Stimulated activated CD8-positive, alpha-beta memory T cell treated with anti-CD3 and anti-CD28 coated beads, Interleukin-12 subunit alpha, Interleukin-12 subunit beta, amount 100 ng/mL, for 1 hour (primary cell): ENCODE results near the gene TMEM176A.
A peak's percentile ranks its signal among the peaks of the same experiment; 100 is the strongest.
"Not testable (repeated sequence)": the region's sequence is repeated elsewhere in the genome, so short reads cannot be mapped to it uniquely, and the experiment has no call there.

Source experiments
- DNase-seq: peaks from one replicate; pipeline ENCODE4 v3.0.0-alpha.2; 2020; ENCODE audit warnings: low read depth

Gene TMEM176A, protein sequence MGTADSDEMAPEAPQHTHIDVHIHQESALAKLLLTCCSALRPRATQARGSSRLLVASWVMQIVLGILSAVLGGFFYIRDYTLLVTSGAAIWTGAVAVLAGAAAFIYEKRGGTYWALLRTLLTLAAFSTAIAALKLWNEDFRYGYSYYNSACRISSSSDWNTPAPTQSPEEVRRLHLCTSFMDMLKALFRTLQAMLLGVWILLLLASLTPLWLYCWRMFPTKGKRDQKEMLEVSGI

DNA sequence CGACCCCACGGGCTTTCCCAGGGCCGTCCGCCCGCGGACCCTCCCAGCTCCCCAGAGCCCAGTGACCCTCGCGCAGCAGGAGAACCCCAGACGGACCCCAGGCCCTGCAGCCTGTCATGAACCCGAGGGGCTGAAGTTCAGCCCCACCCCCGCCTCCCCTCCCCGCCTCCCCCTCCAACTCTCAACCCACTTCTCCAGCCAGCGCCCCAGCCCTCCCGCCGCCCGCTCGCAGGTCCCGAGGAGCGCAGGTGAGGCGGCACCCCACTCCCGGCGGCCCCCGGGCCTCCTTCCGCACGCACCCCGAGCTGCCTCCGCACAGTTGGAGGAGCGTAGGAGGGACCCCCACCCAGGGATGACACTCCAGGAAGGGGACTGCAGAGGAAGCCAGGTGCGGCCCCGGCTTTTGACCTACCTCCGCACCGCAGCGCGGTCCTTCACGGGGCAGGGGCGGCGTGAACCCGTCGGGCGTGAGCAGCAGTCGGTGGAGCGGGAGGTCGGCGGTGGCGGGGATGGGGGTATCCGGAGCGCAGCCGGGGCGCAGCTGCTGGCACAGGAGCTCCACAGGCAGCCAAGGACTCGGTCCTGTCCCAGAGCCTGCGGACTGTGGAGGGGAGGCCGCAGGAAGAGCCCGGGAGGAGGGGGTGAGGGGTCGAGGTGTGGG, at the start of gene TMEM176A:
Gene TMEM176A (plus strand): TSS at position 189 of the 661 bp plus-strand sequence. CDS start 782 bp downstream, outside the sequence.
- no peak for DNase-seq

DNA sequence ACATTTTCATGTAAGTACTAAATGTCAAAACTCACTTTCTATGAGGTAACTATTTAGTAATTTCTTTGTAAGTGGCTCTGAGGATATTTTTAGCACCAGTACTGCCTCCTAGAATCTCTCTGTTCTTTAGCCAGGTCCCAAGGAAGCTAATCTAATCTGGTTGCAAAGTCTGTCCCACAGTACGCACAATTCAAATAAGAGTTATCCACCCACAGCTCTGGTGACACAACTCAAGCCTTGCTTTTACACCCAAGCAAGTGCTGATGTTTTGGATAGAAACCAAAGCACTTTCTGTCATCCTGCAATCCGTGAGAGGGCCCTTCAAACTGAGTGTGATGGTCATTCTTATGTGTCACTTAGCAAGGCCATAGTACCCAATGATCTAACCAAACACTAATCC, 48.9 kb upstream of the TMEM176A start:
- DNase-seq: no peak

- no peak for DNase-seq
Measured at GRCh38 chr7:150753239-150753638, 47.3 kb upstream of the TMEM176A start.

DNA sequence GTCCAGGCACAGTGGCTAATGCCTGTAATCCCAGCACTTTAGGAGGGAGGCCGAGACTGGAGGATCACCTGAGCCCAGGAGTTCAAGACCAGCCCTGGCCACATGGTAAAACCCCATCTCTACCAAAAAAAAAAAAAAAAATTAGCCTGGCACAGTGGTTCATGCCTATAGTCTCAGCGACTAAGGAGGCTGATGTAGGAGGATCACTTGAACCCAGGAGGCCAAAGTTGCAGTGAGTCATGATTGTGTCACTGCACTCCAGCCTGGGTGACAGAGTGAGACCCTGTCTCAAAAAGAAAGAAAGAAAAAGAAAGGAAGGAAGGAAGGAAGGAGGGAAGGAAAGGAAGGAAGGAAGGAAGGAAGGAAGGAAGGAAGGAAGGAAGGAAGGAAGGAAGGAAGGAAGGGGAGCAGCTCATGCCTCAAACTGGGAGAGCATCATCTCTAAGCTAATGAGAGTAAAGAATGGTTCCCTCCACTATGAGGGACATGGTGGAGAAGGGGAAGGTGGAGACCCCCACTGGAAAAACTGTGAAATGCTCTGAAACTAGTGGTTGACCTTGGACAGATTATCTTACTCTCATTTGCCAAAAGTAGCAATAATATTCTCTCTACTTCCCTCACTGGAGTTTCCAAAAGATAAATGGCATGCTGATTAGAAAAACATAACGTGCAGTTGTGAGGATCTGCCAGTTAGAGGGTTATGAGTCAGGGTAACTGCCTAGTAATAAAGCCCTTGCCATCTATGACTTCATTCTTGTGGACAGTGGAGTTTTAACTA, 46.6 kb upstream of the TMEM176A start:
- no peak for DNase-seq

DNA sequence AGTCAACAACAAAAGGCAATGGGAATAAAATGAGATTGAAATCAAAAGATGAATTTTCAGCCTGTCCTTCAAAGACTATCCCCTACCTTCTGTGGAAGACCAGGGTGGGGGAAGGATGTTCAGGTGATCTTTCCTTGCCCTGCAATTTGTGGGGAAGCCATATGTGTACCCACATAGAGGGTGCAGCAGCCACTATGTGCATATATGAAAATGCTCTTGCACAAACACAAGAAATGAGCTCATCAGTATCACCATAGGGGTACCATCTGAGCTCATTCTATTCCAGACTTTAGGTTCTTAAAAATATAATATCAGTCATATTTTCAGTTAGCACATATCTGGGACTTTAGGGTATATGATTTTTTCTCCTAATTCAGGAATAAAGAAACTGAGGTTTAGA, 45.6 kb upstream of the TMEM176A start:
- DNase-seq: no peak

DNA sequence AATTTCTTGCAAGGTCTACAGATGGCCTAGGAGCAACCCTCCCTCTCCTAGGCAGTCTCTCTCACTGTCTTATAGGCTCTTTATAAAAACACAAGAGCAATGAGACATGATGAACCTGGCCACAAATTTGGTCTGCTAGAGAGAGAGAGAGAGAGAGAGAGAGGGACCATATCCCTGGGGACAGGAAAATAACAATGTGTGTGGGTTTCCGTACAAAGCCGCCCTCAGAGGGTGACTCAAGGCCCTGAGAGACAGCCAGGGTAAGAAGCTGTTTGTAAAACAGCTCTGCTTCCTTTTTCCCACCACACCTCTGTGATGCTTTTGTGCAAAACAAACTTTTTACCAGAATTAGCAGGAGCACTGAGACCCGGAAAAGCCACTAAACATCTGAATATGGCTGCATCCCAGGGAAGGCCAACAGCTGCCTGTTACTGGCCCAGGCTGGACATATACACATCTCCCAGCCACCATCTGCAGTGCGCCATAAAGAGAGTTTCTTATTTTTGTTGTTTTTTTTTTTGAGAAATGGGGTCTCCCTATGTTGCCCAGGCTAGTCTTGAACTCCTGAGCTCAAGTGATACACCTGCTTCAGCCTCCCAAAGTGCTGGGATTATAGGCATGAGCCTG, 45.0 kb upstream of the TMEM176A start:
- peak; percentile 60 for DNase-seq

DNA sequence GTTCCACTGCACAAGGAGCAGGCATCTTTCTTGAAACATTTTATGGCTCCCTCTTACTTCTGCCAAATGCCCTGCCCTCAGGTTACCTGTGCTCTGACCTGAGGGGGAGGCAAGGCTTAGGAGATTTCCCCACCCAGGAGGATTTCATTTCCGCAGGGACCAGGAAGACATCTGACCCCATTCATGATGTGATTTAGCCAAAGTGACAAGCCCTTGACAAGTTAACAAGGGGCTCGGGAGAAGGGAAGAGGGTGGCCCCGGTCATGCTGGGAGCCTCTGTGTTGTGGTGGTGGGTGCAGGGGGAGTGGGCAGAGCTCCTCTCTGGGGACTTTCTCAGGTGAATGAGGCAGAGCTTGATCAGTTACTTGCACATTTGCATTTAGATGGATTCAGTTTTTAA, 44.4 kb upstream of the TMEM176A start:
- DNase-seq: no peak

DNA sequence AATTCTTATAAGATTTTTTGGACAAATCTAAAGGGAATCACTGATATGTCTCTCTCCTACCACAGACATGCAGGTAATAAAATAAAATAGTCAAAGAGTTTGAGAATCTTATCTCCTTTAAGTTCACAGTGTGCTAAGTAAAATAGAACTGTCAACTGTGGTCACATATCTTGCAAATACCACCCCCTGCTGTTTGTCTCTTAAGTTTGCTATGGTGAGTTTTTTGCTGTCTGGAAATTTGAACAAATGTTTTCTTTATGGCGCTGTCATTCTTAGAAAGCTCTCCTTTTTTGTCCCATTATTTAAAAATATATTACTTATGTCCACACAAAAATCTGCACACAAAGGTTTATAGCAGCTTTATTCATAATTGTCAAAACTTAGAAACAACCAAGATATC, 43.7 kb upstream of the TMEM176A start:
- DNase-seq: no peak

DNA sequence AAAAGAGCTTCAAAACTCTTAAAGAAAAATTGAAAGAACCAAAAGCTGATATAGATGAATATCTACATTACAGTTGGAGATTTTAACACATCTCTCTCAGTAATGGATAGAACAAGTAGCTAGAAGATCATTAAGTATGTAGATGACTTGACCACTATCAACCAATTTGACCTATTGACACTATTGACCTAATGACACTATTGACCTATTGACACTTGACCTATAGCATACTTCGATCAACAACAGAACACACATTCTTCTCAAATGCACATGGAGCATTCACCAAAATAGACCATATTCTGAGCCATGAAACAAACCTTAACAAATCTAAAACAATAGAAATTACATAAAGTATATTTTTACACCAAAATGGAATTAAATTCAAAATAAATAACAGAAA, 41.1 kb upstream of the TMEM176A start:
- DNase-seq: no peak

DNA sequence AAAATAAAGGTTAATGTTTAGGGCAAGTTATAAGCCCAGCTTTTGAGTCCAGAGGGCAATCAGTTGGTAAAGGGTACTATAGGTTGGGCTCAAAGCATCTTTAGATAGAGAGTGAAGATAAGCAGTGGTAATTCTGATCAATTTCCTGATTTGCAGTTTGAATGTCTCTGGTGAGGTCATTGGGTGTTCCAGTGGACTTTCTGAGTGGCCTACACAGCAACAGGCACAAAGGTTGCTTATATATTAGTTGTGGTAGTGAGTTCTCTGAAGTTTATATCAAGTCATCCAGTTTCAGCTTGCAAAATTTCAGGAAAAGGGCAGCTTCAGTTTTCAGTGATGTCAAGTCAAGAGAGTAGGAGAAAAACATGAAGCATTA, 34.2 kb upstream of the TMEM176A start:
- no peak for DNase-seq

DNA sequence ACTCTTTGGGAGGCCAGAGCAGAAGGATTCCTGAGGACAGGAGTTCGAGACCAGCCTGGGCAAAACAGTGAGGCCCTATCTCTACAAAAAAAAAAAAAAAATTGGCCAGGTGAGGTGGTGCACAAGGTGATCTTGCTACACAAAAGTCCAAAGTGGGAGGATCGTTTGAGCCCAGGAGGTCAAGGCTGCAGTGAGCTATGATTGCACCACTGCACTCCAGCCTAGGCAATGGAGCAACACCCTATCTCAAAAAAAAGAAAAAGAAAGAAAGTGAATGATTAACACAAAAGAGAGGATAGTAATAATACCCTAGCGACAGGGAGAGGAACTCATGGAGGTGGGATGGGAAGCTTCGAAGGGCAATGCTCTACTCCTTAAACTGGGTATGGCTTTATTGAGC, 30.8 kb upstream of the TMEM176A start:
- DNase-seq: no peak

- not testable (repeated sequence) for DNase-seq
Measured at GRCh38 chr7:150774131-150774530, 26.4 kb upstream of the TMEM176A start.

GRCh38 chr7:150778014-150778737, 22.4 kb upstream of the TMEM176A start:
- DNase-seq: no peak

DNA sequence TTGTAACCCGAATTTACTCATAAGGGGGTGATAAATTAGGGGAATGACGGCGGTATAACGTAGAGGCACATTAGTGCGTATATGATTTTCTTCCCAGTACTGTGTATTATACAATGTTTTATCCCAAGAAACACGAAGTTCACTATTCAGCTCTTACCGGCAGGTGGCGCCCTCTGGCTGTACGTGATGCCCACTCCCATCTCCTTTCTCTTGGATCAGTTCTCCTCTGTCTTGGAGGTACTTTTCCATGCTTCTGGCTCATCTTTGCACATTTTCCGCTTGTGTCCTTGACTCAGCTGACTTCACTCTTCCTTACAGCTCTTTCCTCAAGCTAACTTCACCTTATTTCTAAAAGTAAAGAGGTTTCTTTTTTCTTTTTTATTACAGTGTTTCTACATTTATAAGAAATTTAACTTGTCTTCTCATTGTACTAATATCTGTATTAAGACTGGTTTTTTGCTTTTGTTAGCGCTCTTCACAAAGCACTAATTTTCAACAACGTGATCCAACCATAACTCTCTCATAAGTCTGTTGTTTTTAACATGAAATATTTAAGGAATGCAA, 21.7 kb upstream of the TMEM176A start:
- peak; percentile 63 for DNase-seq

DNA sequence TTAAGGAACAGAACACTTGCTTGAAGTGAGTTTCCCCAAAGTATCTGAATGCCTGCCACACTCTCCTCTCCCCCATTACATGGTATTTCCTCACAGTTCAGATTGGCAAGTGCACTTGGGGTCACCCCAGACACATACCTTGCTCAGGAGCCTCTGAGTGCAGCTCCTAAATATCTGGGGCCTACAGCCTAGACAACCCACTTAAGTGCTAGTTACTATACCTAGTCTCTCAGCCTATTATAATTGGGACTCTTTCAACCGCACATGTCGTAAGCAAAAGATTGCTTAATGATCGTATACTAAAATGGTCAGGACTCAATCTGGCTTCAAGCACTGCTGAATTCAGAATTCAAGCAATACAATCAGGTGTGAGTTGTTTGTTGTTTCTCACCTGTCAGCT, 20.3 kb upstream of the TMEM176A start:
- no peak for DNase-seq

DNA sequence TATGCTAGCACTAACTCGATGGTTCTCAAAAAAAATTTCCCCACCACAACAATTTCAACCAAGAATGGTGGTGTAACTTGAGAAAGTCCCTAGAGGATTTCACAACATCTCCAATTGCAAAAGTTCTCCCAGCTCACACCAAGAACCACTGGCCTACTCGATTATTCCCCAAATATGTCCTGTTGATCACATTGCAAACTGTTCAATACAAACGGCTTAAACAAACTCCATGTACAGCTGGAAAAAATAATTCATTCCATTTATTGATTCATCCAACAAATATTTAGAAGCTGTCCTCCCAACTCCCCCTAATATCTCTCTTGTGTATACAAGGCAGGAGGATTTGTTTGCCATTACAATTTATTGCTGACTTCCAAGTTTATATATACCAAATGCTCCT, 19.5 kb upstream of the TMEM176A start:
- DNase-seq: no peak

DNA sequence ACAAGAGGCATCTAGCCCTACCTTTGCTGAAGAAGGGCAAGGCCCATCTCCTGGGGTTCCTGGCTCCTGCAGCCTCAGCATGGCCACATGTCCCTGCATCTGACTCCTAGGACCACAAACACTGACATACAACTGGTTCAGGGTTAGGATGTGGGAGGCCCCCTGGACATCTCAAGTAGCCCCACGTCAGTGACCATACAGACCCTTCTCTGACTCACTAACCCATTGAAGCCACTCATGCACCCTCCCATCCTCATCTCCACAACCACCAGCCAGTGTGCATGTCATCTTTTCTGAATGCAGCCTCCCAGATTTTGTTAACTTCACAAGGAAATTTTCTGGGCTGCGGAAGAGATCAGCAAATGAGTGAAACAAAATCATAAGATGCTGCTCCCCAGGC, 18.6 kb upstream of the TMEM176A start:
- DNase-seq: no peak

GRCh38 chr7:150784120-150784736, 16.3 kb upstream of the TMEM176A start:
- no peak for DNase-seq

GRCh38 chr7:150784954-150785353, 15.6 kb upstream of the TMEM176A start:
- DNase-seq: no peak

DNA sequence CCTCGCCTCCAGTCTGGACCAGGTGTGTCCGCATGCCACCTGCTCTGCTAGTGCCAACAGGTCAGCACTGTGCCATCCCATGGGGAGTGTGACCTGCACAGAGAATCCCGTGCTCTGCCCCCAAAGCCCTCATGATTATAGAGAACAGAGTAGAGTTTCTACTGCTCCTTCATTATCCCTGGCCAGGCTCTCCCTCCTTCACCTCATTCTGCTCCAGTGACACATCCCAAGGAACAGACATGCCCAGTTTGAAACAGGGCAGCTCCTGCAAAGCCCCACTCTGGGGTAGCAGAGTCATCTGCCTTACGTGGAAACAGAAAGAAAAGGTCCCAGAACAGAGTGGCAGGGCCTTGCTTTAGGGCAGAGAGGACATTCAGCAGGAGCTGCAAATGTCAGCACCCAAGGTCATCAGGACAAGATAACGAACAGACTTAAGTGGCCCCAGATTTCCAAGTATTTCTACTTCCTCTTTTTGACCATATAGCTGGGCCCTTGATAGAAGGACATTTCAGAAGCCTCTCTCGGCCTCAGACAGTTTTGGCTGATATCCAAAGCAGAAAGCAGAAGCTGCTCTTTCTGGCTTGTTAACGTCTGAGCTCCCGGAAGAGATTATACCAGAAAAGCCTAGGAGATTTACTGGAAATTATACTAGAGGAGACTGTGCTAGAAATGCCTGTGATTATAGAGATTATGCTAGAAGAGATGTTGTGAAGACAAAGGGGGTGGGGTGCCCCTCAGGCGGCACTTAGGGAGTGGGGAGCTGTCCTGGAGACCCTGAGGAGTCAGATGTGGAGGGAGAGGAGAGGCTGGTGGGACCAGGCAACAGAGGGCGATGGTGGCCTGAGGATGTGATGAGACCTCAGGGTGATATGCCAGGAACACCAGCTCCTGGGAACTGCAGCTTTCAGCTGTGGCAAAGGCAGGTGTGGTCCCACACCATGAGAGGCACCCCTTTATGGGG, 13.0 kb upstream of the TMEM176A start:
- DNase-seq: no peak
